HEK293T (cell line): ENCODE measurements around the gene LTO1.

ENCODE experiments used
- ARNT ChIP-seq: fragments of 450-650 bp; IDR thresholded peaks from 2 replicates; pipeline ENCODE4 v1.6.1; 2017; ENCODE audit warnings: mild to moderate bottlenecking
- BHLHE40 ChIP-seq: fragments of 450-650 bp; IDR thresholded peaks from 2 replicates; pipeline ENCODE4 v1.6.1; 2016; ENCODE audit warnings: mild to moderate bottlenecking, moderate library complexity, borderline replicate concordance
- FOXK2 ChIP-seq: fragments of 450-650 bp; IDR thresholded peaks from 2 replicates; pipeline ENCODE4 v1.6.1; 2016; ENCODE audit warnings: mild to moderate bottlenecking
- L3MBTL2 ChIP-seq: fragments of 450-650 bp; conservative IDR thresholded peaks from 2 replicates; pipeline ENCODE4 v1.6.1; 2016; ENCODE audit warnings: mild to moderate bottlenecking
- LEF1 ChIP-seq: fragments of 450-650 bp; IDR thresholded peaks from 2 replicates; pipeline ENCODE4 v1.6.1; 2017; ENCODE audit warnings: mild to moderate bottlenecking, borderline replicate concordance
- SP1 ChIP-seq: fragments of 450-650 bp; IDR thresholded peaks from 2 replicates; pipeline ENCODE4 v1.6.1; 2017
- SUZ12 ChIP-seq: fragments of 450-650 bp; IDR thresholded peaks from 2 replicates; pipeline ENCODE4 v1.6.1; 2016; ENCODE audit warnings: mild to moderate bottlenecking
- TARDBP ChIP-seq: fragments of 450-650 bp; IDR thresholded peaks from 2 replicates; pipeline ENCODE4 v1.6.1; 2016

GRCh38 chr11:69630424-69630823 is 44.7 kb downstream of the LTO1 start:
- TF ChIP-seq BHLHE40, result no peak
- TF ChIP-seq LEF1, result no peak
- TF ChIP-seq SP1, result no peak
- TF ChIP-seq ARNT, result no peak
- TF ChIP-seq TARDBP, result no peak
- TF ChIP-seq L3MBTL2, result no peak
- TF ChIP-seq FOXK2, result no peak
- no peak for TF ChIP-seq SUZ12
